Measurements from ENCODE around the gene FRMD8.

DNA sequence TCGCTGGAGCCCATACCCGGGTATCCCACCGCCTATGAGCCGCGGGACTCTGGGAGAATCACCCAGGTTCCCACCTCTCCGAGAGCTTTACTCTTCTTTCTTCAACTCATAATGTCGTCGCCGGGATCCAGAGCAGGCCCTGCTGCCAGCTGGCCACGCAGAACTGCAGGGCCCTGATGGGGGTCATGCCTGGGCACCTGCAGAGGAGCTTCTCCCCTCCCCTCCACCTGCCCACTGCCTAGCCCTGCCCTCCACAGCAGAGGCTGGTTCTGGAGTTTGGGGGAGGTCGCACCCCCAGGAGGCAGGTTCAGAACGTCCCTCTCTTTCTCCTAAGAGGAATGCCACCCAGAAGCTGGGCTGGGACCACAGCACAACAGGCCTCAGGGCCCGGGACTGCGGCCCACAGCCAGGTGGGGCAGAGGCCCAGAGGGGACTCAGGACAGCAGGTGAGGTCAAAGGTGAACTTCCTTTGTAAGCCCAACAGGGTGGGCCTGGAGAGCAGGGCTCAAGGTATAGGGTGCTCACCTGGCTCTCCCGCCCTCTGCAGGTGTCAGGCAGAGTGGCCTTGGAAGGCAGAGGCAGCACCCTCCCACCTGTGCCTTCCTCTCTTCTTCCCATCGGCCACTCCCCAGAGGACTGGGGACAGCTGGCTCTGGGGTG is 5.8 kb upstream of the FRMD8 start:
- TF ChIP-seq, protein P1, sequence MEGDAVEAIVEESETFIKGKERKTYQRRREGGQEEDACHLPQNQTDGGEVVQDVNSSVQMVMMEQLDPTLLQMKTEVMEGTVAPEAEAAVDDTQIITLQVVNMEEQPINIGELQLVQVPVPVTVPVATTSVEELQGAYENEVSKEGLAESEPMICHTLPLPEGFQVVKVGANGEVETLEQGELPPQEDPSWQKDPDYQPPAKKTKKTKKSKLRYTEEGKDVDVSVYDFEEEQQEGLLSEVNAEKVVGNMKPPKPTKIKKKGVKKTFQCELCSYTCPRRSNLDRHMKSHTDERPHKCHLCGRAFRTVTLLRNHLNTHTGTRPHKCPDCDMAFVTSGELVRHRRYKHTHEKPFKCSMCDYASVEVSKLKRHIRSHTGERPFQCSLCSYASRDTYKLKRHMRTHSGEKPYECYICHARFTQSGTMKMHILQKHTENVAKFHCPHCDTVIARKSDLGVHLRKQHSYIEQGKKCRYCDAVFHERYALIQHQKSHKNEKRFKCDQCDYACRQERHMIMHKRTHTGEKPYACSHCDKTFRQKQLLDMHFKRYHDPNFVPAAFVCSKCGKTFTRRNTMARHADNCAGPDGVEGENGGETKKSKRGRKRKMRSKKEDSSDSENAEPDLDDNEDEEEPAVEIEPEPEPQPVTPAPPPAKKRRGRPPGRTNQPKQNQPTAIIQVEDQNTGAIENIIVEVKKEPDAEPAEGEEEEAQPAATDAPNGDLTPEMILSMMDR (IDR thresholded peaks at IDR 0.05; ENCODE audit: low read depth, low read length, missing input control) = no peak
- TF ChIP-seq RXRA (IDR thresholded peaks at IDR 0.05) = no peak
- no peak for TF ChIP-seq GABPA (IDR thresholded peaks at IDR 0.05 in 1 of 2, conservative IDR thresholded peaks at IDR 0.05 in 1 of 2)
- no peak for TF ChIP-seq SP1 (IDR thresholded peaks at IDR 0.05)
- TF ChIP-seq FOXA1 (IDR thresholded peaks at IDR 0.05) = no peak
- no peak for TF ChIP-seq EGR1 (IDR thresholded peaks at IDR 0.05; ENCODE audit: low read depth in 2 of 2)
- TF ChIP-seq, protein P2, sequence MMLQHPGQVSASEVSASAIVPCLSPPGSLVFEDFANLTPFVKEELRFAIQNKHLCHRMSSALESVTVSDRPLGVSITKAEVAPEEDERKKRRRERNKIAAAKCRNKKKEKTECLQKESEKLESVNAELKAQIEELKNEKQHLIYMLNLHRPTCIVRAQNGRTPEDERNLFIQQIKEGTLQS (IDR thresholded peaks at IDR 0.05) = no peak
- TF ChIP-seq HNF4A (conservative IDR thresholded peaks at IDR 0.05) = no peak
- TF ChIP-seq YY1 (IDR thresholded peaks at IDR 0.05) = no peak
- TF ChIP-seq, protein P3, sequence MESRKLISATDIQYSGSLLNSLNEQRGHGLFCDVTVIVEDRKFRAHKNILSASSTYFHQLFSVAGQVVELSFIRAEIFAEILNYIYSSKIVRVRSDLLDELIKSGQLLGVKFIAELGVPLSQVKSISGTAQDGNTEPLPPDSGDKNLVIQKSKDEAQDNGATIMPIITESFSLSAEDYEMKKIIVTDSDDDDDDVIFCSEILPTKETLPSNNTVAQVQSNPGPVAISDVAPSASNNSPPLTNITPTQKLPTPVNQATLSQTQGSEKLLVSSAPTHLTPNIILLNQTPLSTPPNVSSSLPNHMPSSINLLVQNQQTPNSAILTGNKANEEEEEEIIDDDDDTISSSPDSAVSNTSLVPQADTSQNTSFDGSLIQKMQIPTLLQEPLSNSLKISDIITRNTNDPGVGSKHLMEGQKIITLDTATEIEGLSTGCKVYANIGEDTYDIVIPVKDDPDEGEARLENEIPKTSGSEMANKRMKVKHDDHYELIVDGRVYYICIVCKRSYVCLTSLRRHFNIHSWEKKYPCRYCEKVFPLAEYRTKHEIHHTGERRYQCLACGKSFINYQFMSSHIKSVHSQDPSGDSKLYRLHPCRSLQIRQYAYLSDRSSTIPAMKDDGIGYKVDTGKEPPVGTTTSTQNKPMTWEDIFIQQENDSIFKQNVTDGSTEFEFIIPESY (IDR thresholded peaks at IDR 0.05) = no peak
- TF ChIP-seq TAF1 (conservative IDR thresholded peaks at IDR 0.05) = no peak
- TF ChIP-seq RAD21 (IDR thresholded peaks at IDR 0.05) = no peak
- TF ChIP-seq, protein P4, sequence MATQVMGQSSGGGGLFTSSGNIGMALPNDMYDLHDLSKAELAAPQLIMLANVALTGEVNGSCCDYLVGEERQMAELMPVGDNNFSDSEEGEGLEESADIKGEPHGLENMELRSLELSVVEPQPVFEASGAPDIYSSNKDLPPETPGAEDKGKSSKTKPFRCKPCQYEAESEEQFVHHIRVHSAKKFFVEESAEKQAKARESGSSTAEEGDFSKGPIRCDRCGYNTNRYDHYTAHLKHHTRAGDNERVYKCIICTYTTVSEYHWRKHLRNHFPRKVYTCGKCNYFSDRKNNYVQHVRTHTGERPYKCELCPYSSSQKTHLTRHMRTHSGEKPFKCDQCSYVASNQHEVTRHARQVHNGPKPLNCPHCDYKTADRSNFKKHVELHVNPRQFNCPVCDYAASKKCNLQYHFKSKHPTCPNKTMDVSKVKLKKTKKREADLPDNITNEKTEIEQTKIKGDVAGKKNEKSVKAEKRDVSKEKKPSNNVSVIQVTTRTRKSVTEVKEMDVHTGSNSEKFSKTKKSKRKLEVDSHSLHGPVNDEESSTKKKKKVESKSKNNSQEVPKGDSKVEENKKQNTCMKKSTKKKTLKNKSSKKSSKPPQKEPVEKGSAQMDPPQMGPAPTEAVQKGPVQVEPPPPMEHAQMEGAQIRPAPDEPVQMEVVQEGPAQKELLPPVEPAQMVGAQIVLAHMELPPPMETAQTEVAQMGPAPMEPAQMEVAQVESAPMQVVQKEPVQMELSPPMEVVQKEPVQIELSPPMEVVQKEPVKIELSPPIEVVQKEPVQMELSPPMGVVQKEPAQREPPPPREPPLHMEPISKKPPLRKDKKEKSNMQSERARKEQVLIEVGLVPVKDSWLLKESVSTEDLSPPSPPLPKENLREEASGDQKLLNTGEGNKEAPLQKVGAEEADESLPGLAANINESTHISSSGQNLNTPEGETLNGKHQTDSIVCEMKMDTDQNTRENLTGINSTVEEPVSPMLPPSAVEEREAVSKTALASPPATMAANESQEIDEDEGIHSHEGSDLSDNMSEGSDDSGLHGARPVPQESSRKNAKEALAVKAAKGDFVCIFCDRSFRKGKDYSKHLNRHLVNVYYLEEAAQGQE (IDR thresholded peaks at IDR 0.05) = no peak
